NCI-H1092 treated with DMSO at 0.1 percent for 48 hours (cell line): ENCODE data around the gene TFE3.
"Not testable (repeated sequence)": the region's sequence is repeated elsewhere in the genome, so short reads cannot be mapped to it uniquely, and the experiment has no call there.

Source experiments
- DNase-seq: peaks from one replicate; lab custom pipeline; 2025; lab: John Stamatoyannopoulos, UW

The TFE3 gene

GRCh38 chrX:49000636-49001035 is 42.5 kb downstream of the TFE3 start:
- DNase-seq = no peak

- DNase-seq = no peak
These were observed 44.1 kb downstream of the TFE3 start for GRCh38 chrX:48999030-48999429.

- DNase-seq = no peak
These were observed 44.8 kb downstream of the TFE3 start for GRCh38 chrX:48998391-48998790.

GRCh38 chrX:48997865-48998264 is 45.3 kb downstream of the TFE3 start:
- DNase-seq = no peak

DNA sequence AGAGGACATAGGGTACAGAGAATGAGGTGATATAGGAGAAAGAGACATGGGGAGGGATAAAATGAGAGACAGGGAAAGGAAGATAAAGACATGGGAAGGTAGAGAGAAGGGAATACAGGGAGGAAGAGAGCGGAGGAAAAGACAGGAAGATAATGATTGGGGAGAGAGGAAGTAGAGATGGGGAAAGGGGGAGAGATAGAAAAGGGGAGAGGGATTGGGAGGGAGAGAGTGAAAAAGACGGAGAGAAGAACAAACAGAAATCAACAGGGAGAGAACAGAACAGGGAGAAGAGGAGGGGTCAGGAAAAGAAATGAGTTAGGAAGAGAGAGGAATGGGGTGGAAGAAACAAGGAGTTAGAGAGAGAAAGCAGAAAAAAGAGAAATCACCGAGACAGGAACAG is 45.7 kb downstream of the TFE3 start:
- DNase-seq = no peak

DNA sequence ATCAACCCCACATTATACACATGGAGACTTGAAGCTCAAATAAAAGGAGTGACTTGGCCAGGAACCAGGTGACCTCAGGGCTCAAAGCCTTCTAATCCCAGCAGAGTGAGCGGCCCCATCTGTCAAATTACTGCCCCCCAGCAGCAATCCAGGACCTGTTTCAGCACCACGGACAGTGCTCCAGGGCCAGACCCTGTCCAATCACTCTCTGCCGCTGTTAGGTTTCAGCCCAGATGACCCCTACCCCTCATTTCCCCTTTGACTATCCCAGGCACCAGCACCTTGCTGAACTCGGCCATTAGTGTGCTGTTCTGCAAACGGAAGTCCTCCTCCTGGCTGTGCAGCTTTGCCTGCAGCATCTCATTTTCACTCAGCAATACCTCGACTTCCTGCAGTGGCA is 46.2 kb downstream of the TFE3 start:
- no peak for DNase-seq

GRCh38 chrX:48992341-48992740 is 50.8 kb downstream of the TFE3 start:
- DNase-seq = no peak

DNA sequence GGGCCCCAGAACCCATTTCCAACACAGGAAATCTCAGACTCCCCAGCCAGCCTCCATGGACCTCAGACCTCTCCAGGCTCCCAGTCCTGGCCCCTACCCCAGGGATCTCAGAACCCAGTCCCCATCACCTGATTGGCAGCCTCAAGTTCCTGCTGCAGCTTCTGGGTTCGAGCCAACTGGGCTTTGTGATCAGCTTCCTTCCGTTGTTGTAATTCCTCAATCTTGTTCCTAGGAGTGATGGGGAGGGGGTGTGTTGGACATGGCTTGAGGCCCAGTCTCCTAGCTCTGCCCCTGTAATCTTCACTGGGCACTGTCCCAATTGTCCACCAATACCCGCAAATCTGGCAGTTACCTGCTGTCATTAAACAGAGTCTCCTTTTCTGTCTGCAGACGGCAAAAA is 53.7 kb downstream of the TFE3 start:
- no peak for DNase-seq

DNA sequence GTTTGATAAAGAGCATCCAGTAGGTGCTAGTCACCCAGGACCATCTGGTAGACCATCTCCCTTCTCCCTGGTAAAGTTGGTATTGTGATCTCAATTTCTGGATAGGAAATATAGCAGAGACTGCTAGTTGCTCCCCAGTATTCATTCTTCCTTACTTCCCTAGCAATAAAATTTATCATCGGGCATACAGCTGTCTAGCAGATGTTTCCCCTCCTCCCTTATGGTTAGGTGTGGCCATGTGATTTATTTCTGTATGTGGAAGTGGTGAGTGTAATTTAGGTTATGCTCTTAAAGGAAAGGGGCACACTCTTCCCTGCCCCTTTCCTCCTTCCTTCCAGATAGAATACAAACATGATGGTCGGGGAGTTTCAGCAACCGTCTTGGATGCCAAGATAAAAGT is 59.3 kb downstream of the TFE3 start:
- no peak for DNase-seq

GRCh38 chrX:48983081-48983480 is 60.1 kb downstream of the TFE3 start:
- DNase-seq = no peak

- DNase-seq = no peak
These were observed 62.0 kb downstream of the TFE3 start for GRCh38 chrX:48981178-48981577.

DNA sequence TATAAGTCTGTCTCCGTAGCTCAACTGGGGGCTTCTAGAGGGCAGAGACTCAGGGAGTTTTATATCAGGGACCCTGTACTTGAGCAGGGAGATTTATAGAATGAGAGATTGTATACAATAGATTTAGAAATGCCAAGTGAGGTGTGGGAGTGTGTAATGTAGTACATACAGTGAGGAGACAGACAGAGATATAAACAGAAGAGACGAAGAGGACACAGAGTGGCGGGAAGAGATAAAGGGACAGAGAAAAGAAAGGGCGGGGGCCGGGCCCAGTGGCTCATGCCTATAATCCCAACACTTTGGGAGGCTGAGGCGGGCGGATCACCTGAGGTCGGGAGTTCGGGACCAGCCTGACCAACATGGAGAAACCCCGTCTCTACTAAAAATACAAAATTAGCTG is 62.8 kb downstream of the TFE3 start:
- DNase-seq = not testable (repeated sequence)
